H1 (cell line): ENCODE results near the gene VEPH1. TPM values are rescaled to one million over a fixed set of nuclear protein-coding genes. Genes with fewer than 3 reads are reported as not detected.

Experiments
- ASH2L ChIP-seq: fragments of 200-600, 300-600 bp; sonication (generic); IDR thresholded peaks from one replicate; pipeline ENCODE4 v1.7.1; 2017; ENCODE audit warnings: low read length
- ATF3 ChIP-seq: IDR thresholded peaks from 2 replicates; pipeline ENCODE4 v1.6.1; 2011; ENCODE audit warnings: low read depth, mild to moderate bottlenecking, low read length; ENCODE audit not compliant: insufficient read depth
- BACH1 ChIP-seq: IDR thresholded peaks from 2 replicates; pipeline ENCODE4 v1.6.1; 2012; ENCODE audit warnings: low read length, improper control_type of control experiment
- CBX8 ChIP-seq: fragments of 300-800, 300-1000 bp; sonication (generic); IDR thresholded peaks from 2 replicates; pipeline ENCODE4 v1.7.1; 2016; ENCODE audit warnings: low read depth, low read length, borderline replicate concordance
- CHD2 ChIP-seq: IDR thresholded peaks from 2 replicates; pipeline ENCODE4 v1.6.1; 2012; ENCODE audit warnings: low read length, improper control_type of control experiment
- CREB1 ChIP-seq: IDR thresholded peaks from 2 replicates; pipeline ENCODE4 v1.6.1; 2012; ENCODE audit warnings: inconsistent platforms
- EP300 ChIP-seq, 2 experiments: IDR thresholded peaks; 1 replicate in 1 of 2; 2 replicates in 1 of 2; pipeline ENCODE4 v1.6.1; 2011 to 2012; ENCODE audit warnings: low read depth in 2 of 2, low read length in 2 of 2, mild to moderate bottlenecking in 2 of 2, borderline replicate concordance in 1 of 2, inconsistent platforms in 1 of 2, moderate library complexity in 1 of 2
- FOSL1 ChIP-seq: IDR thresholded peaks from 2 replicates; pipeline ENCODE4 v1.6.1; 2011; ENCODE audit warnings: mild to moderate bottlenecking, low read depth, low read length, moderate library complexity; ENCODE audit not compliant: insufficient read depth
- HDAC6 ChIP-seq: IDR thresholded peaks from one replicate; pipeline ENCODE4 v1.7.1; 2012; ENCODE audit warnings: low read depth, mild to moderate bottlenecking, inconsistent platforms, low read length, moderate library complexity
- KDM4A ChIP-seq: IDR thresholded peaks from one replicate; pipeline ENCODE4 v1.7.1; 2012; ENCODE audit warnings: low read depth, mild to moderate bottlenecking, moderate library complexity, low read length, inconsistent platforms; ENCODE audit not compliant: severe bottlenecking
- MAX ChIP-seq: IDR thresholded peaks from 2 replicates; pipeline ENCODE4 v1.6.1; 2012; ENCODE audit warnings: inconsistent platforms
- PHF8 ChIP-seq: fragments of 200-600 bp; sonication (generic); conservative IDR thresholded peaks from 2 replicates; pipeline ENCODE4 v1.7.1; 2012; ENCODE audit warnings: low read depth, mild to moderate bottlenecking, inconsistent platforms, low read length, moderate library complexity
- POLR2A ChIP-seq, 2 experiments: IDR thresholded peaks; 1 replicate in 1 of 2; 2 replicates in 1 of 2; pipeline ENCODE4 v1.6.1; 2011; ENCODE audit warnings: low read depth in 2 of 2, low read length in 2 of 2, mild to moderate bottlenecking in 2 of 2; ENCODE audit errors: control extremely low read depth in 1 of 2
- RAD21 ChIP-seq, 2 experiments: IDR thresholded peaks in 1 of 2; conservative IDR thresholded peaks in 1 of 2; 2 replicates each; pipeline ENCODE4 v1.6.1; 2011; ENCODE audit warnings: low read depth in 2 of 2, low read length in 2 of 2, improper control_type of control experiment in 1 of 2, inconsistent platforms in 1 of 2, mild to moderate bottlenecking in 1 of 2, moderate library complexity in 1 of 2
- RBBP5 ChIP-seq: IDR thresholded peaks from 2 replicates; pipeline ENCODE4 v1.7.1; 2012; ENCODE audit warnings: low read depth, mild to moderate bottlenecking, inconsistent platforms, low read length, moderate library complexity, borderline replicate concordance
- SIN3A ChIP-seq, 2 experiments: IDR thresholded peaks in 1 of 2; conservative IDR thresholded peaks in 1 of 2; 2 replicates each; pipeline ENCODE4 v1.6.1; 2011 to 2012; ENCODE audit warnings: low read length in 2 of 2, improper control_type of control experiment in 1 of 2, low read depth in 1 of 2, mild to moderate bottlenecking in 1 of 2
- SP1 ChIP-seq: IDR thresholded peaks from 2 replicates; pipeline ENCODE4 v1.6.1; 2011; ENCODE audit warnings: low read depth, low read length
- SP4 ChIP-seq: IDR thresholded peaks from 2 replicates; pipeline ENCODE4 v1.6.1; 2012; ENCODE audit warnings: low read length, inconsistent platforms
- SRF ChIP-seq: IDR thresholded peaks from 2 replicates; pipeline ENCODE4 v1.6.1; 2011; ENCODE audit warnings: mild to moderate bottlenecking, low read depth, low read length, moderate library complexity
- TAF1 ChIP-seq: IDR thresholded peaks from 2 replicates; pipeline ENCODE4 v1.6.1; 2011; ENCODE audit warnings: mild to moderate bottlenecking, low read depth, low read length
- TAF7 ChIP-seq: optimal IDR thresholded peaks from 2 replicates; pipeline ENCODE3; 2011; ENCODE audit warnings: low read depth, mild to moderate bottlenecking, inconsistent platforms, low read length, moderate library complexity, borderline replicate concordance
- TEAD4 ChIP-seq: IDR thresholded peaks from 2 replicates; pipeline ENCODE4 v1.6.1; 2012; ENCODE audit warnings: low read depth, low read length, inconsistent platforms, mixed read lengths
- YY1 ChIP-seq: IDR thresholded peaks from 2 replicates; pipeline ENCODE4 v1.6.1; 2011; ENCODE audit warnings: low read depth, mild to moderate bottlenecking, low read length
- polyA plus RNA-seq, 7 experiments: library from polyadenylated mRNA; depleted of rRNA in 3 of 7; stranded (reverse) in 5 of 7; unstranded in 2 of 7; fragments of >200 nt in 5 of 7; fragments of 200-250 nt in 2 of 7; gene quantifications; 1 replicate in 5 of 7; 2 replicates in 1 of 7; 4 replicates in 1 of 7; pipeline versions ENCODE4 v1.2.1 to v1.2.3, GENCODE V29; 2011 to 2013; ENCODE audit warnings: missing spikeins in 2 of 7, mixed read lengths in 2 of 7
- total RNA-seq: library from RNA; stranded (reverse); fragmentation: NEBNext Ultra II Directional; extraction: Animal tissue kit (Norgen Biotek cat#: 25700); gene quantifications from 2 replicates; pipeline ENCODE4 v1.2.1, GENCODE V29; 2021

VEPH1 gene
- total and polyA plus RNA-seq, 2 of the 8 experiments (the other 6 are each of a cell fraction or from before 2014, with no cell fraction given) = 12.0 to 18.3 TPM

- TF ChIP-seq RBBP5 (peak; percentile 96), ATF3 (0 out of 2 replicates have a peak, but pooled peaks have one; percentile 50), KDM4A (peak; percentile 31), TAF7 (peak; percentile 52), PHF8 (peak; percentile 38; the same call in 1 of the 2 replicates), CHD2 (0 out of 2 replicates have a peak, but pooled peaks have one; percentile 22), HDAC6 (no peak), CREB1 (peak; percentile 55), RAD21 (IDR thresholded peaks at IDR 0.05 in 1 of 2, conservative IDR thresholded peaks at IDR 0.05 in 1 of 2; ENCODE audit: low read depth in 2 of 2, low read length in 2 of 2) (peak in 1 of 2 experiments; percentile 6; a peak in 2 of 4 replicates), SIN3A (conservative IDR thresholded peaks at IDR 0.05 in 1 of 2, IDR thresholded peaks at IDR 0.05 in 1 of 2; ENCODE audit: low read depth in 1 of 2, low read length in 2 of 2) (0 out of 4 replicates have a peak, but pooled peaks have one; percentile 37 to 46), TAF1 (peak; percentile 89), ASH2L (peak; percentile 100), SP1 (peak; percentile 78), CBX8 (no peak), SP4 (peak; percentile 50; the same call in 1 of the 2 replicates), POLR2A (IDR thresholded peaks at IDR 0.05; ENCODE audit: control extremely low read depth in 1 of 2, low read depth in 2 of 2, low read length in 2 of 2) (peak in 1 of 2 experiments; percentile 91; a peak in 2 of 3 replicates), MAX (peak; percentile 93), EP300 (IDR thresholded peaks at IDR 0.05; ENCODE audit: borderline replicate concordance in 1 of 2, low read depth in 2 of 2, low read length in 2 of 2) (peak in 1 of 2 experiments; percentile 65; a peak in 1 of 3 replicates), YY1 (peak; percentile 79), SRF (no peak), BACH1 (peak; percentile 48; the same call in 1 of the 2 replicates), TEAD4 (peak; percentile 100), FOSL1 (no peak)
Observed at GRCh38 chr3:157499342-157499963, 3.8 kb downstream of the VEPH1 start (continued).
